Fibroblast of mammary gland (primary cell): ENCODE results near the gene SPOCK3.

ENCODE experiments used
- DNase-seq: peaks from one replicate; pipeline ENCODE4 v3.0.0-alpha.2; 2010; ENCODE audit warnings: low read depth
- H3K4me3 ChIP-seq: 2 replicates; pipeline ENCODE4 v1.5.1; 2011; ENCODE audit warnings: low read depth, mild to moderate bottlenecking, low read length, moderate library complexity; ENCODE audit not compliant: control insufficient read depth
- CTCF ChIP-seq: conservative IDR thresholded peaks from 2 replicates; pipeline ENCODE4 v1.5.1; 2011; ENCODE audit warnings: low read depth, low read length, inconsistent platforms; ENCODE audit not compliant: control insufficient read depth, insufficient read depth

The SPOCK3 gene

GRCh38 chr4:166700592-166700991 is 533.7 kb downstream of the SPOCK3 start:
- DNase-seq, result no peak
- no peak overlapping the region for H3K4me3 ChIP-seq
- no peak for TF ChIP-seq CTCF

- H3K4me3 ChIP-seq, result no peak overlapping the region
- no peak for DNase-seq
- TF ChIP-seq CTCF, result no peak
Measured at GRCh38 chr4:166688835-166689234, 545.5 kb downstream of the SPOCK3 start.

- no peak overlapping the region for H3K4me3 ChIP-seq
- TF ChIP-seq CTCF, result no peak
- DNase-seq, result no peak
Measured at GRCh38 chr4:166687828-166688227, 546.5 kb downstream of the SPOCK3 start.
